A673 (cell line): ENCODE measurements around the gene CD9. TPM values are rescaled to one million over a fixed set of nuclear protein-coding genes. Genes with fewer than 3 reads are reported as not detected.
"Not testable (repeated sequence)": the region's sequence is repeated elsewhere in the genome, so short reads cannot be mapped to it uniquely, and the experiment has no call there.

ENCODE experiments used
- BruUV-seq: library from RNA; stranded (reverse); fragments of 400-500 nt; replicated peaks from 2 replicates; lab custom pipeline; 2021; lab: Mats Ljungman, UMichigan
- CTCF ChIA-PET: fragments of 300-600 bp; sonication (Branson Sonifier 250); formaldehyde crosslinking; loops from one replicate; lab custom pipeline; 2022; ENCODE audit warnings: antibody characterized with exemption; lab: Charles Lee
- POLR2A ChIA-PET: fragments of 300-600 bp; sonication (Branson Sonifier 250); formaldehyde crosslinking; loops from one replicate; lab custom pipeline; 2022; ENCODE audit warnings: antibody characterized with exemption; ENCODE audit not compliant: low non-redundant PET; lab: Charles Lee
- DNase-seq: peaks from one replicate; pipeline ENCODE4 v3.0.0-alpha.2; 2015; ENCODE audit warnings: low spot score
- H3K27ac ChIP-seq: fragments of 200-600 bp; sonication (generic); 2 replicates; pipeline ENCODE4 v1.5.1; 2016; ENCODE audit warnings: mixed run types, low read depth, mild to moderate bottlenecking, mixed read lengths, antibody characterized with exemption, low read length; ENCODE audit not compliant: poor library complexity, severe bottlenecking
- H3K27me3 ChIP-seq: fragments of 200-600 bp; sonication (generic); replicated peaks from 2 replicates; pipeline ENCODE4 v1.6.1; 2017; ENCODE audit warnings: mixed run types, low read depth, mild to moderate bottlenecking, mixed read lengths, antibody characterized with exemption, low read length; ENCODE audit not compliant: insufficient read depth, poor library complexity
- H3K36me3 ChIP-seq: fragments of 200-600 bp; sonication (generic); 2 replicates; pipeline ENCODE4 v1.6.1; 2016; ENCODE audit warnings: mixed run types, mild to moderate bottlenecking, mixed read lengths, antibody characterized with exemption, low read length; ENCODE audit not compliant: insufficient read depth, poor library complexity, severe bottlenecking
- H3K4me1 ChIP-seq: fragments of 200-600 bp; sonication (generic); 2 replicates; pipeline ENCODE4 v1.6.1; 2017; ENCODE audit warnings: mixed run types, mild to moderate bottlenecking, mixed read lengths, antibody characterized with exemption, low read length; ENCODE audit not compliant: insufficient read depth, poor library complexity, severe bottlenecking
- H3K4me3 ChIP-seq: fragments of 200-600 bp; sonication (generic); 2 replicates; pipeline ENCODE4 v1.5.1; 2016; ENCODE audit warnings: low read depth, mixed run types, mild to moderate bottlenecking, mixed read lengths, low read length; ENCODE audit not compliant: poor library complexity, severe bottlenecking
- H3K9me3 ChIP-seq: fragments of 200-600 bp; sonication (generic); 2 replicates; pipeline ENCODE4 v1.6.1; 2016; ENCODE audit warnings: mixed run types, low read depth, mild to moderate bottlenecking, mixed read lengths, antibody characterized with exemption, low read length; ENCODE audit not compliant: poor library complexity, severe bottlenecking
- CTCF ChIP-seq: fragments of 300-800, 200-600 bp; sonication (generic); conservative IDR thresholded peaks from 2 replicates; pipeline ENCODE4 v1.5.1; 2017; ENCODE audit warnings: low read depth, mild to moderate bottlenecking, antibody characterized with exemption, low read length, moderate library complexity, mixed read lengths
- EZH2 ChIP-seq: fragments of 200-600 bp; sonication (generic); IDR thresholded peaks from 2 replicates; pipeline ENCODE4 v1.6.1; 2017; ENCODE audit warnings: borderline replicate concordance, low read depth, mild to moderate bottlenecking, mixed read lengths, antibody characterized with exemption, low read length; ENCODE audit not compliant: poor library complexity, severe bottlenecking
- intact Hi-C: fragments of 100-400 bp; cut with micrococcal nuclease; formaldehyde crosslinking; loops from one replicate; pipeline ENCODE4 v1.10.0; 2022; ENCODE audit not compliant: unreplicated experiment
- total RNA-seq: library from RNA; stranded (reverse); gene quantifications from 2 replicates; pipeline ENCODE4 v1.2.3, GENCODE V29; 2021

Gene CD9
- total RNA-seq, 1 experiment from 2014 or later: 2.8 TPM

DNA sequence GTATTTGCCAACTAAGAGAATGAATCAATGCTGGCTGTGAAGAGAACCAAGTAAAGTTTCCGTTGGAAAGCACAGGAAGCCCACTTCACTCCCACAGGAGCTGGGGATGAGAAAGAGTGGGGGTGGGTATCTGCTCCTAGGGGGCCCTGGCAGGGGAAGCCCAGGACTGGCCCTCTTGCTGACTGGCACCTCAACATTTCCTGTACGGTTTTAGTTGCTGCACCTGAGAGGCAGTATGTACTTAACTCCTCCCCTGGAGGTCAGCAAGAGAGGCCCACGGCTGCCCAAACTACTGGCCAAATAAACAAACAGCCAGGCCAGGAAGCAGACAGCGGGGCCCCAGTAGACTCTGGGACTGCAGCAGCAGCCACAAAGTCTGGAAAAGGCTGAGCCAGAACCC lies 41.9 kb upstream of the CD9 start:
- Histone ChIP-seq H3K4me3 (no peak overlapping the region), H3K27ac (no peak overlapping the region), H3K36me3 (no peaks in the 10 kb centered on the region), H3K9me3 (no peaks in the 10 kb centered on the region), H3K27me3 (no peaks in the 10 kb centered on the region), H3K4me1 (no peaks in the 10 kb centered on the region)
- intact Hi-C loops: no loop called here
- ChIA-PET CTCF (interaction anchor here (0.6 kb wide), 1 partner anchor 13 kb away, joined by 4 read pairs; no protein-coding TSS in a partner anchor), POLR2A (no interaction called here)
- no TSS peak for BruUV-seq
- TF ChIP-seq EZH2: no peak
- TF ChIP-seq CTCF: no peak
- no peak for DNase-seq

- Histone ChIP-seq H3K9me3 (no peaks in the 10 kb centered on the region), H3K36me3 (no peaks in the 10 kb centered on the region), H3K4me3 (no peak overlapping the region), H3K4me1 (no peaks in the 10 kb centered on the region), H3K27me3 (no peaks in the 10 kb centered on the region), H3K27ac (no peak overlapping the region)
- DNase-seq: no peak
- BruUV-seq: no TSS peak
- intact Hi-C loops: no loop called here
- CTCF ChIA-PET: interaction anchor here (0.6 kb wide), 1 partner anchor 14 kb away, joined by 4 read pairs; no protein-coding TSS in a partner anchor
- POLR2A ChIA-PET: no interaction called here
- TF ChIP-seq CTCF: no peak
- TF ChIP-seq EZH2: no peak
Measured at GRCh38 chr12:6158749-6159148, 41.5 kb upstream of the CD9 start.

- H3K4me3 ChIP-seq, CTCF ChIA-PET, BruUV-seq, H3K9me3 ChIP-seq, H3K36me3 ChIP-seq, H3K27me3 ChIP-seq, intact Hi-C loops, POLR2A ChIA-PET, DNase-seq, H3K27ac ChIP-seq, H3K4me1 ChIP-seq: not testable (repeated sequence)
Measured at GRCh38 chr12:6159166-6160011, 40.8 kb upstream of the CD9 start.

- H3K27ac ChIP-seq, H3K27me3 ChIP-seq, DNase-seq, BruUV-seq, H3K36me3 ChIP-seq, H3K9me3 ChIP-seq, intact Hi-C loops, H3K4me3 ChIP-seq, CTCF ChIA-PET, H3K4me1 ChIP-seq, POLR2A ChIA-PET: not testable (repeated sequence)
Measured at GRCh38 chr12:6160049-6160649, 40.1 kb upstream of the CD9 start.
